H9 (cell line): ENCODE data around the gene SLC30A1. TPM values are rescaled to one million over a fixed set of nuclear protein-coding genes. Genes with fewer than 3 reads are reported as not detected.

Source experiments
- DNase-seq: peaks from one replicate; pipeline ENCODE4 v3.0.0-alpha.2; 2017
- H2AFZ ChIP-seq: one replicate; pipeline ENCODE4 v1.6.1; 2013; ENCODE audit warnings: mild to moderate bottlenecking, low read length, control low read depth, moderate library complexity
- H2AK5ac ChIP-seq: 2 replicates; pipeline ENCODE4 v1.6.1; 2013; ENCODE audit warnings: low read length, control low read depth, mixed read lengths; ENCODE audit not compliant: insufficient read length
- H2BK120ac ChIP-seq: one replicate; pipeline ENCODE4 v1.6.1; 2013; ENCODE audit warnings: low read depth, mild to moderate bottlenecking, low read length, control low read depth, inconsistent platforms; ENCODE audit not compliant: poor library complexity, severe bottlenecking
- H2BK12ac ChIP-seq: 2 replicates; pipeline ENCODE4 v1.6.1; 2013; ENCODE audit warnings: low read length, control low read depth, mixed read lengths, low read depth; ENCODE audit not compliant: insufficient read length
- H2BK15ac ChIP-seq: 2 replicates; pipeline ENCODE4 v1.6.1; 2013; ENCODE audit warnings: low read depth, low read length, control low read depth
- H2BK20ac ChIP-seq: one replicate; pipeline ENCODE4 v1.6.1; 2013; ENCODE audit warnings: low read depth, mild to moderate bottlenecking, low read length, control low read depth, inconsistent platforms; ENCODE audit not compliant: poor library complexity, severe bottlenecking
- H2BK5ac ChIP-seq: 2 replicates; pipeline ENCODE4 v1.6.1; 2013; ENCODE audit warnings: low read length, control low read depth, mixed read lengths; ENCODE audit not compliant: insufficient read length
- H3K14ac ChIP-seq: 2 replicates; pipeline ENCODE4 v1.6.1; 2013; ENCODE audit warnings: low read length, control low read depth; ENCODE audit not compliant: insufficient read depth
- H3K18ac ChIP-seq: 2 replicates; pipeline ENCODE4 v1.6.1; 2013; ENCODE audit warnings: low read depth, mild to moderate bottlenecking, mixed read lengths, low read length, control low read depth; ENCODE audit not compliant: insufficient read length
- H3K23ac ChIP-seq: 2 replicates; pipeline ENCODE4 v1.6.1; 2013; ENCODE audit warnings: low read length, control low read depth, mixed read lengths, low read depth; ENCODE audit not compliant: insufficient read length
- H3K23me2 ChIP-seq: 2 replicates; pipeline ENCODE4 v1.6.1; 2013; ENCODE audit warnings: low read depth, mild to moderate bottlenecking, mixed read lengths, low read length, control low read depth; ENCODE audit not compliant: insufficient read length, poor library complexity, severe bottlenecking
- H3K27ac ChIP-seq: 2 replicates; pipeline ENCODE4 v1.5.1; 2013; ENCODE audit warnings: low read length, control low read depth, mixed read lengths, low read depth; ENCODE audit not compliant: insufficient read length
- H3K27me3 ChIP-seq: 2 replicates; pipeline ENCODE4 v1.6.1; 2013; ENCODE audit warnings: low read length, control low read depth, inconsistent platforms; ENCODE audit not compliant: insufficient read depth
- H3K4ac ChIP-seq: 2 replicates; pipeline ENCODE4 v1.6.1; 2013; ENCODE audit warnings: low read depth, mild to moderate bottlenecking, control low read depth, inconsistent platforms, low read length, moderate library complexity
- H3K4me1 ChIP-seq: 2 replicates; pipeline ENCODE4 v1.6.1; 2013; ENCODE audit warnings: low read length, control low read depth, inconsistent platforms; ENCODE audit not compliant: insufficient read depth
- H3K4me2 ChIP-seq: 2 replicates; pipeline ENCODE4 v1.6.1; 2013; ENCODE audit warnings: low read length, control low read depth, mixed read lengths; ENCODE audit not compliant: insufficient read length, insufficient read depth
- H3K56ac ChIP-seq: 2 replicates; pipeline ENCODE4 v1.6.1; 2013; ENCODE audit warnings: low read depth, mild to moderate bottlenecking, mixed read lengths, low read length, control low read depth; ENCODE audit not compliant: insufficient read length
- H3K79me1 ChIP-seq: 2 replicates; pipeline ENCODE4 v1.6.1; 2013; ENCODE audit warnings: low read depth, mild to moderate bottlenecking, moderate library complexity, low read length, control low read depth, inconsistent platforms; ENCODE audit not compliant: insufficient read depth, poor library complexity, severe bottlenecking
- H3K79me2 ChIP-seq: 2 replicates; pipeline ENCODE4 v1.6.1; 2013; ENCODE audit warnings: low read length, control low read depth, inconsistent platforms; ENCODE audit not compliant: insufficient read depth
- H3K9ac ChIP-seq: 2 replicates; pipeline ENCODE4 v1.6.1; 2013; ENCODE audit warnings: low read length, control low read depth, mixed read lengths; ENCODE audit not compliant: insufficient read length; ENCODE audit errors: extremely low read depth
- H3K9me3 ChIP-seq: one replicate; pipeline ENCODE4 v1.6.1; 2013; ENCODE audit warnings: low read depth, low read length, inconsistent platforms; ENCODE audit not compliant: control insufficient read depth
- H3T11ph ChIP-seq: one replicate; pipeline ENCODE4 v1.6.1; 2013; ENCODE audit warnings: mild to moderate bottlenecking, low read length, control low read depth, inconsistent platforms
- H4K20me1 ChIP-seq: one replicate; pipeline ENCODE4 v1.6.1; 2013; ENCODE audit not compliant: control insufficient read depth, insufficient read length, insufficient read depth
- H4K5ac ChIP-seq: 2 replicates; pipeline ENCODE4 v1.6.1; 2013; ENCODE audit warnings: low read depth, mild to moderate bottlenecking, mixed read lengths, low read length, control low read depth; ENCODE audit not compliant: insufficient read length
- H4K8ac ChIP-seq: replicated peaks from 2 replicates; pipeline ENCODE4 v1.6.1; 2013; ENCODE audit warnings: low read length, control low read depth, mixed read lengths, low read depth; ENCODE audit not compliant: insufficient read length
- H4K91ac ChIP-seq: 2 replicates; pipeline ENCODE4 v1.6.1; 2013; ENCODE audit warnings: low read depth, mild to moderate bottlenecking, moderate library complexity, mixed read lengths, low read length, control low read depth; ENCODE audit not compliant: insufficient read length
- H3K27ac Mint-ChIP-seq, 3 experiments: 2 replicates in 2 of 3; 3 replicates in 1 of 3; pipeline ENCODE4 v1.8.0; 2020 to 2021; ENCODE audit warnings: mixed read lengths in 3 of 3, mild to moderate bottlenecking in 1 of 3, moderate library complexity in 1 of 3
- H3K27me3 Mint-ChIP-seq: 2 replicates; pipeline ENCODE4 v1.8.0; 2021; ENCODE audit warnings: low read depth, mild to moderate bottlenecking, moderate library complexity, mixed read lengths
- H3K36me3 Mint-ChIP-seq, 3 experiments: 2 replicates in 2 of 3; 3 replicates in 1 of 3; pipeline ENCODE4 v1.8.0; 2020 to 2021; ENCODE audit warnings: low read depth in 3 of 3, mixed read lengths in 3 of 3; ENCODE audit not compliant: insufficient read depth in 1 of 3
- H3K4me1 Mint-ChIP-seq, 2 experiments: 2 replicates each; pipeline ENCODE4 v1.8.0; 2020; ENCODE audit warnings: mixed read lengths in 2 of 2
- H3K4me3 Mint-ChIP-seq, 2 experiments: 2 replicates in 1 of 2; 3 replicates in 1 of 2; pipeline ENCODE4 v1.8.0; 2020 to 2021; ENCODE audit warnings: mild to moderate bottlenecking in 2 of 2, mixed read lengths in 2 of 2, moderate library complexity in 1 of 2
- H3K9me3 Mint-ChIP-seq, 2 experiments: 2 replicates in 1 of 2; 3 replicates in 1 of 2; pipeline ENCODE4 v1.8.0; 2020; ENCODE audit warnings: mild to moderate bottlenecking in 2 of 2, mixed read lengths in 2 of 2, moderate library complexity in 1 of 2
- CTCF ChIP-seq: fragments of 200-600 bp; sonication (generic); conservative IDR thresholded peaks from 3 replicates; pipeline ENCODE4 v1.8.0; 2021; ENCODE audit warnings: antibody characterized with exemption, mild to moderate bottlenecking
- WGBS: extraction: QIAGEN DNeasy Blood & Tissue Kit; methylation state at CpG from one replicate; pipeline ENCODE4 v1.1.7; 2013; ENCODE audit warnings: missing lambda C conversion rate, low lambda C conversion rate, mixed read lengths; ENCODE audit not compliant: insufficient read length; ENCODE audit errors: extremely low coverage; 5-methylcytosine and 5-hydroxymethylcytosine counted together
- total RNA-seq: library from RNA; stranded (reverse); gene quantifications from 2 replicates; pipeline ENCODE4 v1.2.1, GENCODE V29; 2021

SLC30A1 gene
- total RNA-seq, 1 experiment from 2014 or later: 17.1 TPM

- Mint-ChIP-seq H3K36me3 (no peaks in the 10 kb centered on the region), H3K9me3 (no peaks in the 10 kb centered on the region), H3K27me3 (peaks cover 2% of the 10 kb centered on the region; the same call in 1 of the 2 replicates), H3K4me3 (no peak overlapping the region), H3K4me1 (peaks cover 0 to 17% of the 10 kb centered on the region in 2 experiments; a peak in 2 of 4 replicates), H3K27ac (no peak overlapping the region)
- Histone ChIP-seq H3K9ac (no peak overlapping the region), H2BK20ac (no peak overlapping the region), H3K4me1 (no peaks in the 10 kb centered on the region), H3K23ac (no peak overlapping the region), H2AFZ (no peak overlapping the region), H4K5ac (no peak overlapping the region), H3K79me1 (no peaks in the 10 kb centered on the region), H2BK15ac (no peak overlapping the region), H3K27me3 (no peaks in the 10 kb centered on the region), H4K91ac (no peak overlapping the region), H3T11ph (no peak overlapping the region), H2BK5ac (no peak overlapping the region), H3K9me3 (no peaks in the 10 kb centered on the region), H2AK5ac (no peak overlapping the region), H3K18ac (no peak overlapping the region), H2BK120ac (no peak overlapping the region), H3K27ac (no peak overlapping the region), H3K4ac (no peak overlapping the region), H4K20me1 (no peaks in the 10 kb centered on the region), H3K56ac (no peak overlapping the region), H4K8ac (no peak overlapping the region), H2BK12ac (no peak overlapping the region), H3K23me2 (no peaks in the 10 kb centered on the region), H3K79me2 (no peaks in the 10 kb centered on the region), H3K14ac (no peak overlapping the region), H3K4me2 (no peak overlapping the region)
- TF ChIP-seq CTCF: no peak
- no CpG with 5 or more reads among the region's 12 CpGs for WGBS
- no peak for DNase-seq
These were observed 28.2 kb upstream of the SLC30A1 start for GRCh38 chr1:211606914-211607753.
